GM23338 (cell line): ENCODE results near the gene GDPD5. TPM values are rescaled to one million over a fixed set of nuclear protein-coding genes. Genes with fewer than 3 reads are reported as not detected.

ENCODE experiments used
- ATAC-seq: fragments of 200-7000 bp; cut with Tn5 transposase; 3 replicates; pipeline ENCODE4 v1.9.1; 2020
- DNase-seq: peaks from one replicate; pipeline ENCODE4 v3.0.0-alpha.2; 2015; ENCODE audit warnings: low spot score
- H2AFZ ChIP-seq: fragments of 200-600 bp; sonication (generic); 2 replicates; pipeline ENCODE4 v1.8.0; 2016; ENCODE audit warnings: antibody characterized with exemption, mild to moderate bottlenecking, moderate library complexity
- H3F3A ChIP-seq: fragments of 200-600 bp; sonication (generic); replicated peaks from 2 replicates; pipeline ENCODE4 v1.8.0; 2017; ENCODE audit warnings: antibody characterized with exemption, mixed run types, low read depth
- H3K27ac ChIP-seq: fragments of 200-600 bp; sonication (generic); 2 replicates; pipeline ENCODE4 v1.6.1; 2016; ENCODE audit warnings: low read depth
- H3K27me3 ChIP-seq: fragments of 200-600 bp; sonication (generic); 2 replicates; pipeline ENCODE4 v1.8.0; 2016; ENCODE audit warnings: mild to moderate bottlenecking, mixed run types, moderate library complexity; ENCODE audit not compliant: insufficient read depth
- H3K36me3 ChIP-seq: fragments of 200-600 bp; sonication (generic); 2 replicates; pipeline ENCODE4 v1.8.0; 2016; ENCODE audit warnings: mild to moderate bottlenecking; ENCODE audit not compliant: insufficient read depth
- H3K4me1 ChIP-seq: fragments of 200-600 bp; sonication (generic); 2 replicates; pipeline ENCODE4 v1.8.0; 2016; ENCODE audit warnings: mild to moderate bottlenecking, moderate library complexity; ENCODE audit not compliant: insufficient read depth
- H3K4me2 ChIP-seq: fragments of 200-600 bp; sonication (generic); 2 replicates; pipeline ENCODE4 v1.7.1; 2017; ENCODE audit warnings: mixed run types
- H3K4me3 ChIP-seq: fragments of 200-600 bp; sonication (generic); 2 replicates; pipeline ENCODE4 v1.6.1; 2016; ENCODE audit warnings: mixed run types
- H3K79me2 ChIP-seq: fragments of 200-600 bp; sonication (generic); replicated peaks from 2 replicates; pipeline ENCODE4 v1.8.0; 2017; ENCODE audit warnings: mild to moderate bottlenecking; ENCODE audit not compliant: insufficient read depth
- H3K9me2 ChIP-seq: fragments of 200-600 bp; sonication (generic); 2 replicates; pipeline ENCODE4 v1.8.0; 2017; ENCODE audit not compliant: insufficient read depth
- H4K20me1 ChIP-seq: fragments of 200-600 bp; sonication (generic); replicated peaks from 2 replicates; pipeline ENCODE4 v1.8.0; 2017; ENCODE audit warnings: mild to moderate bottlenecking; ENCODE audit not compliant: insufficient read depth
- H3K27ac Mint-ChIP-seq: 2 replicates; pipeline ENCODE4 v1.8.0; 2020; ENCODE audit warnings: inconsistent platforms, mild to moderate bottlenecking, moderate library complexity, mixed read lengths
- H3K27me3 Mint-ChIP-seq: 3 replicates; pipeline ENCODE4 v1.8.0; 2022; ENCODE audit warnings: low read depth, mild to moderate bottlenecking, moderate library complexity, mixed read lengths, inconsistent platforms; ENCODE audit not compliant: insufficient read depth, poor library complexity
- H3K36me3 Mint-ChIP-seq: 3 replicates; pipeline ENCODE4 v1.8.0; 2021; ENCODE audit warnings: low read depth, mild to moderate bottlenecking, inconsistent platforms, moderate library complexity, mixed read lengths
- H3K4me1 Mint-ChIP-seq: 3 replicates; pipeline ENCODE4 v1.8.0; 2020; ENCODE audit warnings: mild to moderate bottlenecking, inconsistent platforms, mixed read lengths
- H3K4me3 Mint-ChIP-seq: 3 replicates; pipeline ENCODE4 v1.8.0; 2021; ENCODE audit warnings: moderate library complexity, mild to moderate bottlenecking, inconsistent platforms, mixed read lengths
- H3K9me3 Mint-ChIP-seq: 3 replicates; pipeline ENCODE4 v1.8.0; 2020; ENCODE audit warnings: moderate library complexity, mild to moderate bottlenecking, inconsistent platforms, mixed read lengths
- NANOG ChIP-seq: IDR thresholded peaks from 2 replicates; pipeline ENCODE4 v1.6.1; 2016; ENCODE audit warnings: antibody characterized with exemption, borderline replicate concordance
- REST ChIP-seq: IDR thresholded peaks from one replicate; pipeline ENCODE4 v1.6.1; 2018; ENCODE audit warnings: antibody characterized with exemption; ENCODE audit not compliant: unreplicated experiment
- STAT1 ChIP-seq: IDR thresholded peaks from one replicate; pipeline ENCODE4 v1.6.1; 2016; ENCODE audit warnings: antibody characterized with exemption; ENCODE audit not compliant: unreplicated experiment
- ZNF114 ChIP-seq: fragments of 250-450 bp; sonication (Bioruptor Pico); IDR thresholded peaks from 2 replicates; pipeline ENCODE4 v1.5.0; 2020; ENCODE audit warnings: mild to moderate bottlenecking, moderate library complexity
- ZNF462 ChIP-seq: fragments of 250-450 bp; sonication (Bioruptor Pico); IDR thresholded peaks from 2 replicates; pipeline ENCODE4 v1.5.0; 2020; ENCODE audit warnings: mild to moderate bottlenecking, moderate library complexity
- polyA plus RNA-seq: library from polyadenylated mRNA; unstranded; fragments of >200 nt; fragmentation: Nextera tagmentation; extraction: Ambion mirVana; gene quantifications from 2 replicates; pipeline ENCODE4 v1.2.1, GENCODE V29; 2016
- total RNA-seq: library from RNA; depleted of rRNA; stranded (reverse); fragments of >200 nt; shearing (Covaris generic); gene quantifications from 2 replicates; pipeline ENCODE4 v1.2.3, GENCODE V29; 2014

GDPD5 gene
- total and polyA plus RNA-seq, 2 experiments from 2014 or later: 1.6 to 4.9 TPM

- peaks cover 68% of the 10 kb centered on the region for H4K20me1 ChIP-seq
- Mint-ChIP-seq H3K27me3 (peaks cover 17% of the 10 kb centered on the region), H3K4me3 (peak overlapping the region; percentile 39; the same call in 1 of the 3 replicates), H3K36me3 (peaks cover 98% of the 10 kb centered on the region), H3K27ac (peak overlapping the region; percentile 99), H3K9me3 (peaks cover 5% of the 10 kb centered on the region; the same call in 2 of the 3 replicates), H3K4me1 (peaks cover 43% of the 10 kb centered on the region)
- peak overlapping the region; percentile 75; the same call in 1 of the 2 replicates for H3K27ac ChIP-seq
- H3K27me3 ChIP-seq: no peaks in the 10 kb centered on the region
- no peak for ATAC-seq
- H3K4me2 ChIP-seq: no peak overlapping the region
- peaks cover 62% of the 10 kb centered on the region for H3F3A ChIP-seq
- no peak overlapping the region for H3K4me3 ChIP-seq
- peaks cover 75% of the 10 kb centered on the region for H3K36me3 ChIP-seq
- peaks cover 29% of the 10 kb centered on the region for H3K4me1 ChIP-seq
- H2AFZ ChIP-seq: no peak overlapping the region
- peaks cover 75% of the 10 kb centered on the region for H3K79me2 ChIP-seq
- TF ChIP-seq ZNF462: no peak
- no peak for TF ChIP-seq REST
- no peak for TF ChIP-seq ZNF114
- no peak for TF ChIP-seq NANOG
- no peak for TF ChIP-seq STAT1
- DNase-seq: no peak
- no peaks in the 10 kb centered on the region for H3K9me2 ChIP-seq
These were observed 121.6 kb downstream of the GDPD5 start for GRCh38 chr11:75403983-75404658.
